ELR (cell line): ENCODE results near the gene SLC26A8.
"Not testable (repeated sequence)": the region's sequence is repeated elsewhere in the genome, so short reads cannot be mapped to it uniquely, and the experiment has no call there.

Experiments used
- DNase-seq: peaks from one replicate; pipeline ENCODE4 v3.0.0-alpha.2; 2015; ENCODE audit warnings: low read depth

SLC26A8 gene

GRCh38 chr6:36050305-36050704 is 25.9 kb upstream of the SLC26A8 start:
- DNase-seq: no peak

DNA sequence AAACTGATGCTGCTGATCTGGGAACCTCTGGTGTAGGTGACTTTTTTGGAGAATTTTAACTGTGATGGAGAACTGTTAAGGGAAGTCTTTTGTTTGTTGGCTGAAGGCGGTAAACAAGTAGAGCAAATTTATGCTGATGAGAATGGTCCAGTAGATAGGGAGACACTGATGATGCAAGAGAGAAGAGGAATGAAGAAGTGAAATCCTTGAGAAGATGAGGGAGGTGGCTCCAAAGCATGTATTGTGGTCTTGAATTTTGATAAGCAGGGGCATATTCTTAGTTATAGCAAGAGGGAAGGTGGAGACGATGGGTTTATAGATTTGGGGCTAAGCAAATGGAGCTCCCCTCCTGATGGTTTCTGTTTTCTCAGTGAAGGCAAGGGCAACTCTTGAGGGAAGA is 25.1 kb upstream of the SLC26A8 start:
- DNase-seq: no peak

GRCh38 chr6:36042618-36043260 is 18.3 kb upstream of the SLC26A8 start:
- DNase-seq: no peak

DNA sequence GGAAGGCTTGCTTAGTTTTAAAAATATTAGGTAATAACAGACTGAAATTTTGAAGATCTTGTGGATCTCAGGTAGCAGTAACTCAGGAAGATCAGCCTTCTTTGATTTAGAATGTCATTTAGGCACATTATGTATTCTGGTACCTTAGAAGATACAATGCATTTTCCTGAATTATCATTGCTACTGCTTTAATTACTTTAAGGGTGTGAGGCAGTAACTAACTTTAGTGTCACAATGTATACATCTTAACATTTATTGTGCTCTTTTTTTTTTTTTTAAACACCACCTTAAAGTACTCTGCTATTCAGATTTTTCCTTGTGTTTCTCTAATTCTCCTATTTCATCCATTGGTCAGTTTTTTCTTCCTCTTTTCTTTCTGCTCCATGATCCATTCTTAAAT is 16.5 kb upstream of the SLC26A8 start:
- no peak for DNase-seq

- no peak for DNase-seq
Observed at GRCh38 chr6:36039112-36039511, 14.7 kb upstream of the SLC26A8 start.

GRCh38 chr6:36038120-36038876 is 13.9 kb upstream of the SLC26A8 start:
- DNase-seq: no peak

GRCh38 chr6:36035225-36035624 is 10.8 kb upstream of the SLC26A8 start:
- no peak for DNase-seq

GRCh38 chr6:36034441-36034840 is 10.0 kb upstream of the SLC26A8 start:
- no peak for DNase-seq

- DNase-seq: peak; percentile 45
Observed at GRCh38 chr6:36033935-36034334, 9.5 kb upstream of the SLC26A8 start.

GRCh38 chr6:36033144-36033543 is 8.7 kb upstream of the SLC26A8 start:
- not testable (repeated sequence) for DNase-seq

DNA sequence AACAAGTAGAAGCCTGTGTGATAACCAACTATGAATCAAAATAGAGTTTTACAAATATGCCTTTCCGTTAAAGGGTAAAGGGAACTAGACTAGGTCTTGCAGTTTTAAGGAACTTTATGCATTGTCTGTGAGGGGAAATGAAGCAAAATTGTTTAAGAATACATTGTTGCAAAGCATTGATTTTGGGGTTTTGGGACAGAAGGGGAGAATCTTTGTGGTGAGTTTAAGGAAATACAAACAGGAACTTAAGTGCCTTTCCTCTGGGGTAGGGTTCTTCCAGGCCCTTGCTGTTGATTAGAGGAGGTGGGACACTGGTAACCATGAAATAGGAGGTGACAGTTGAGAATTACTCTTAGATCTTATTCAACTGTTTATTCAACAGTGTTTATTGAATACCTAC is 7.8 kb upstream of the SLC26A8 start:
- no peak for DNase-seq

GRCh38 chr6:36029464-36029863 is 5.0 kb upstream of the SLC26A8 start:
- peak; percentile 61 for DNase-seq

- DNase-seq: peak; percentile 85
Observed at GRCh38 chr6:36028877-36029324, 4.5 kb upstream of the SLC26A8 start.

GRCh38 chr6:36028088-36028876 is 3.8 kb upstream of the SLC26A8 start:
- DNase-seq: peak; percentile 52

DNA sequence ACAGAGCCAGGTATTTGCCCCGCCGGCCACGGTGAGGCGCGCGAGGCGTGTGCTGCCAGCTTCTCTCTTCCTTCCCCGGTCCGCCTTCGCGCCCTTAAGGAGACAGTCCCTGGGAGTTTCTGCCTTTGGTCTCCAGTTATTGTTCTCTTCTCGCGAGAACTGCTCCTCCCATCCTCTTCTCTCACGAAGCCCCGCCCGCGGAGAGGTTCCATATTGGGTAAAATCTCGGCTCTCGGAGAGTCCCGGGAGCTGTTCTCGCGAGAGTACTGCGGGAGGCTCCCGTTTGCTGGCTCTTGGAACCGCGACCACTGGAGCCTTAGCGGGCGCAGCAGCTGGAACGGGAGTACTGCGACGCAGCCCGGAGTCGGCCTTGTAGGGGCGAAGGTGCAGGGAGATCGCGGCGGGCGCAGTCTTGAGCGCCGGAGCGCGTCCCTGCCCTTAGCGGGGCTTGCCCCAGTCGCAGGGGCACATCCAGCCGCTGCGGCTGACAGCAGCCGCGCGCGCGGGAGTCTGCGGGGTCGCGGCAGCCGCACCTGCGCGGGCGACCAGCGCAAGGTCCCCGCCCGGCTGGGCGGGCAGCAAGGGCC is 3.2 kb upstream of the SLC26A8 start, which contains the start of gene MAPK14:
TSS of gene MAPK14 (plus strand) at position 308 of the 587 bp plus-strand sequence. CDS start 350 bp downstream, outside the sequence.
- DNase-seq: peak; percentile 100

DNA sequence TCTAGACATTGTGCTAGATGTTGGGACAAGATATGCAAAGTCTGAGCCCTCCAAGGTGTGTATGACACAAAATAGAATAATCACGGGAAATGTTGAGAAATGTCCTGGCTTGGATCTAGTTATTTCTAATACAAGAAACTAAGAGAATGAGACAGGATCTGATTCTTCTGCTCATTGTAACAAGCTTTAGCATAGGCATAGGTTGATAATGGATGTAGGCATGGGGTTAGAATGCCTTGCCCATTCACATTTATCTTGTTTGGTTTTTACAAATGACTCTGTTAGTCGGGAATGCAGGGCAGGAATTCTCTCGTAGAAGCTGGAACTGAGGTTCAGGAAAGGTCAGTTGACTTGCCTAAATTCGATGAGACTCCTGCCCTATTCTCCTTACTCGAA is 1.5 kb upstream of the SLC26A8 start:
- DNase-seq: peak; percentile 59

- DNase-seq: peak; percentile 16
Observed at GRCh38 chr6:36025260-36025931, 955 bp upstream of the SLC26A8 start.

DNA sequence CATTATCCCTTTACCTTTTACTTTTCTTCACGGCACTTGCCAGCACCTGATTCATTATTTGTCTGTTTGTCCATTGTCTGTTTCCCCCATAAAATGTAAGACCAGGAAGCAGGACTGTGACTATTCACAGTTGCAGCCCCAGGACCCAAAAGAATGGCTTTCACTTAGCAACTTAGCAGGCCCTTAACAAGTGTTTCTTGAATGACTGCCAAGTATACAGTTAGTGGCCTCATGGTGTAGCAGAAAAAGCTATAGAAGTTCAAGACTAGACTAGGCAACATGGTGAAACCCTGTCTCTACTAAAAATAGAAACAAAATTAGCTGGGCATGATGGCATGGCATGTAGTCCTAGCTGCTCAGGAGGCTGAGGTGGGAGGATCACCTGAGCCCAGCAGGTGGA is 4.3 kb downstream of the SLC26A8 start:
- DNase-seq: no peak

GRCh38 chr6:36019167-36019566 is 5.3 kb downstream of the SLC26A8 start:
- DNase-seq: no peak

- DNase-seq: no peak
Observed at GRCh38 chr6:36018339-36018738, 6.1 kb downstream of the SLC26A8 start.

DNA sequence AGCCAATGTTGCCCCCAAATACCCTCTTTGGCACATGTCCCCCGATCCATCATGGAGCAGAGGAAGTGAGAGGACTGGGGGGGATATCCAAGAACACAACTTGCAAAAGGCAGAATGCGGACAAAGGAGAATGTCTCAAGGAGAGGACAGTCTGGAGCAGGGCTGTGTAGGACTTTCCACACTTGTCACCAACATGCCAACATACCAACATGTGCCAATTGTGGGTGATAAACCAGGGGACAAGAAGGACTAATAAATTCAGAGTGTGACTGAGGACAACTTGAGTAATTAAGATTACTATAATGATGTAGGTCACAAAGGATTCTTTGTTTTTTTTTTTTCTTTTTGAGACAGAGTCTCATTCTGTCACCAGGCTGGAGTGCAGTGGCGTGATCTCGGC is 8.8 kb downstream of the SLC26A8 start:
- no peak for DNase-seq

DNA sequence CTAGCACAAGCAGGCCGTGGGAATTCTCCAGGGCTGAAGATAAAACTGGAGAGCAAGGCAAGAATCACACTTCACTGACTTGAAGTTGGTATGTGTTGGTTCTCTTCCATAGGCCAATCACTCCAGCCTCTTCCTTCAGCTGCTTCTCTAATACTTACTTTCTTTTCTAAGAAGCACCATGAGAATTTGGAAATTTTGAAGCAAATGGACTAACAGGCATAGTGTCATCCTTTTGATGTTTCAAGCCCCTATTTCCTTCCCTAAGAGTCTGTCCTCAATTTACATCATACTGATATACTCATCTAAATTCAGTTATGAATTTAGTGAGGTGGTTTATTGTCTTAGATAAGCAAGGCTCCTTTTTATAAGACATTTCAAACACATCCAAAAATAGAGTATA is 24.0 kb downstream of the SLC26A8 start:
- DNase-seq: no peak
